B cell (primary cell): Measurements from ENCODE around the gene TENM4. TPM values are rescaled to one million over a fixed set of nuclear protein-coding genes. Genes with fewer than 3 reads are reported as not detected.

Experiments used
- ATAC-seq: fragments of 200-7000 bp; cut with Tn5 transposase; one replicate; pipeline ENCODE4 v1.10.0; 2021; ENCODE audit warnings: low read depth, mild to moderate bottlenecking, moderate number of reproducible peaks, moderate library complexity
- CTCF ChIA-PET: fragments of 350-600 bp; sonication (Branson Sonifier 250); formaldehyde crosslinking; loops from one replicate; lab custom pipeline; 2021; ENCODE audit warnings: antibody characterized with exemption, inconsistent platforms; lab: Charles Lee
- POLR2A ChIA-PET: fragments of 350-600 bp; sonication (Branson Sonifier 250); formaldehyde crosslinking; loops from one replicate; lab custom pipeline; 2021; ENCODE audit warnings: antibody characterized with exemption; lab: Charles Lee
- DNase-seq: peaks from one replicate; pipeline ENCODE4 v3.0.0; 2013
- H2AFZ ChIP-seq: 2 replicates; pipeline ENCODE4 v1.6.1; 2012; ENCODE audit warnings: mild to moderate bottlenecking, low read depth, low read length; ENCODE audit not compliant: insufficient read depth, poor library complexity, severe bottlenecking
- H3K27ac ChIP-seq, 2 donors: 1 replicate in 1 of 2; 2 replicates in 1 of 2; pipeline ENCODE4 v1.5.1; 2012 to 2013; ENCODE audit warnings: low read length in 2 of 2, mild to moderate bottlenecking in 2 of 2, moderate library complexity in 1 of 2
- H3K27me3 ChIP-seq, 4 experiments: fragments of 200-600 bp in 1 of 4; sonication (generic) in 1 of 4; replicated peaks in 1 of 4; 1 replicate in 2 of 4; 2 replicates in 2 of 4; pipeline versions ENCODE4 v1.6.1 to v1.7.0; 2013 to 2016; ENCODE audit warnings: low read length in 3 of 4, mild to moderate bottlenecking in 2 of 4, mixed read lengths in 1 of 4, moderate library complexity in 1 of 4; ENCODE audit not compliant: insufficient read depth in 4 of 4, control insufficient read depth in 3 of 4; ENCODE audit errors: control extremely low read depth in 1 of 4
- H3K36me3 ChIP-seq, 2 experiments: replicated peaks in 1 of 2; 1 replicate in 1 of 2; 2 replicates in 1 of 2; pipeline versions ENCODE4 v1.6.1 to v1.7.1; 2013; ENCODE audit warnings: low read length in 1 of 2; ENCODE audit not compliant: insufficient read depth in 2 of 2, control insufficient read depth in 1 of 2; ENCODE audit errors: control extremely low read depth in 1 of 2, extremely low read depth in 1 of 2
- H3K4me1 ChIP-seq, 2 donors: fragments of 200-600 bp in 1 of 2; sonication (generic) in 1 of 2; 1 replicate in 1 of 2; 2 replicates in 1 of 2; pipeline versions ENCODE4 v1.5.1 to v1.6.1; 2013 to 2017; ENCODE audit warnings: low read length in 2 of 2; ENCODE audit not compliant: control insufficient read depth in 2 of 2, insufficient read depth in 2 of 2
- H3K4me2 ChIP-seq: replicated peaks from 2 replicates; pipeline ENCODE3; 2012; ENCODE audit warnings: mild to moderate bottlenecking, low read depth, low read length; ENCODE audit not compliant: poor library complexity, severe bottlenecking
- H3K4me3 ChIP-seq, 5 experiments: fragments of 200-600 bp in 1 of 5; sonication (generic) in 1 of 5; 1 replicate in 3 of 5; 2 replicates in 2 of 5; pipeline versions ENCODE4 v1.5.1 to v1.7.0; 2011 to 2016; ENCODE audit warnings: low read length in 4 of 5, mild to moderate bottlenecking in 4 of 5, low read depth in 2 of 5, control low read depth in 1 of 5, moderate library complexity in 1 of 5; ENCODE audit not compliant: insufficient read depth in 1 of 5; ENCODE audit errors: control extremely low read depth in 1 of 5, extremely low read depth in 1 of 5
- H3K79me2 ChIP-seq: fragments of 200-600 bp; sonication (generic); one replicate; pipeline ENCODE4 v1.6.0; 2016; ENCODE audit warnings: low read length; ENCODE audit not compliant: control insufficient read depth, insufficient read depth
- H3K9ac ChIP-seq: fragments of 200-600 bp; sonication (generic); 2 replicates; pipeline ENCODE4 v1.6.1; 2017; ENCODE audit warnings: mild to moderate bottlenecking, low read length, moderate library complexity
- H3K9me3 ChIP-seq, 3 donors: one replicate each; pipeline versions ENCODE4 v1.6.1 to v1.7.1; 2013; ENCODE audit warnings: low read length in 2 of 3; ENCODE audit not compliant: control insufficient read depth in 2 of 3, insufficient read depth in 1 of 3; ENCODE audit errors: control extremely low read depth in 1 of 3
- H4K20me1 ChIP-seq: 2 replicates; pipeline ENCODE4 v1.6.0; 2012; ENCODE audit warnings: mild to moderate bottlenecking, low read length; ENCODE audit not compliant: insufficient read depth, control insufficient read depth, poor library complexity, severe bottlenecking
- H3K27ac Mint-ChIP-seq: one replicate; pipeline ENCODE4 v1.8.0; 2021; ENCODE audit warnings: mixed read lengths
- H3K27me3 Mint-ChIP-seq: one replicate; pipeline ENCODE4 v1.8.0; 2021; ENCODE audit warnings: mixed read lengths
- H3K4me1 Mint-ChIP-seq: one replicate; pipeline ENCODE4 v1.8.0; 2021; ENCODE audit warnings: mixed read lengths
- H3K4me3 Mint-ChIP-seq: one replicate; pipeline ENCODE4 v1.8.0; 2021; ENCODE audit warnings: mixed read lengths
- H3K9me3 Mint-ChIP-seq: one replicate; pipeline ENCODE4 v1.8.0; 2022; ENCODE audit warnings: mixed read lengths; ENCODE audit not compliant: insufficient read depth
- EZH2 ChIP-seq: IDR thresholded peaks from 2 replicates; pipeline ENCODE4 v1.6.1; 2012; ENCODE audit warnings: borderline replicate concordance, low read depth, mild to moderate bottlenecking, moderate library complexity, low read length; ENCODE audit not compliant: insufficient read depth, poor library complexity, severe bottlenecking
- WGBS: methylation state at CpG from one replicate; pipeline ENCODE4 v1.1.5; 2013; ENCODE audit warnings: missing lambda C conversion rate; ENCODE audit not compliant: insufficient coverage; 5-methylcytosine and 5-hydroxymethylcytosine counted together
- intact Hi-C: fragments of 100-400 bp; cut with micrococcal nuclease; formaldehyde crosslinking; loops from one replicate; pipeline ENCODE4 v1.10.0; 2022
- polyA plus RNA-seq: library from polyadenylated mRNA; depleted of rRNA; stranded (reverse); fragments of >200 nt; gene quantifications from 2 replicates; pipeline ENCODE4 v1.2.3, GENCODE V29; 2012
- total RNA-seq, 2 donors: library from RNA; stranded (reverse); fragments of 120-200 nt in 1 of 2; gene quantifications; 1 replicate in 1 of 2; 2 replicates in 1 of 2; pipeline versions ENCODE4 v1.2.3 to v1.2.4, GENCODE V29; 2013 to 2022
- TF ChIP-seq, protein P1 (sequence below): fragments of 200-600 bp; IDR thresholded peaks from one replicate; pipeline ENCODE4 v1.8.0; 2022; ENCODE audit warnings: antibody characterized with exemption, mild to moderate bottlenecking

The TENM4 gene
- total and polyA plus RNA-seq, 2 donors (not counting 1 experiment from before 2014, with no cell fraction given), result 0.09 to 5.7 TPM

DNA sequence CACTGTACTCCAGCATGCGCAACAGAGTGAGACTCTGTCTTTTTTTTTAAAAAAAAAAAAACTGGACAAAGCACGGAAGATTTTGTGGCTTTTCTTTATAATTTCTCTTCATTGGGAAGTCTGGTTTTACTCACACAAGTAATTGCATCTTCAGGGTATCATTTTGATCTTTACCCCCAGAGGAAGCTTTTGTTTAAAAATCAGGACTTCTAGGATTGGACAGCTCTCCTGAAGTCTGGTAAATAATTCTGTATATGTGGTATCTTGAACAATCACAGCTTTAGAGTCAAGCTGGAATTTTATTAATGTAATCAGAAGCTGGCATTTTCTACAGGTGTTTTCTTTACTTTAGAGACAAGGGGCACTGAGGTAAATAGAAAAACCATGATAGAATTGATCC lies 658.1 kb downstream of the TENM4 start:
- Histone ChIP-seq H3K4me2 (no peak overlapping the region), H3K4me1 (no peaks in the 10 kb centered on the region), H3K9ac (no peak overlapping the region), H3K4me3 (no peak overlapping the region), H3K9me3 (no peaks in the 10 kb centered on the region), H3K27me3 (peaks cover 0 to 2% (median under 1%) of the 10 kb centered on the region in 4 experiments), H3K27ac (no peak overlapping the region), H2AFZ (no peak overlapping the region), H3K79me2 (no peaks in the 10 kb centered on the region), H4K20me1 (no peaks in the 10 kb centered on the region), H3K36me3 (no peaks in the 10 kb centered on the region)
- Mint-ChIP-seq H3K27me3 (peaks cover 16% of the 10 kb centered on the region), H3K4me3 (no peak overlapping the region), H3K27ac (no peak overlapping the region), H3K9me3 (no peaks in the 10 kb centered on the region), H3K4me1 (no peaks in the 10 kb centered on the region)
- POLR2A ChIA-PET, result no interaction called here
- DNase-seq (no peak), ATAC-seq (no peak)
- CTCF ChIA-PET, result no interaction called here
- intact Hi-C loops, result no loop called here
- no peak for TF ChIP-seq EZH2
- TF ChIP-seq, protein P1, sequence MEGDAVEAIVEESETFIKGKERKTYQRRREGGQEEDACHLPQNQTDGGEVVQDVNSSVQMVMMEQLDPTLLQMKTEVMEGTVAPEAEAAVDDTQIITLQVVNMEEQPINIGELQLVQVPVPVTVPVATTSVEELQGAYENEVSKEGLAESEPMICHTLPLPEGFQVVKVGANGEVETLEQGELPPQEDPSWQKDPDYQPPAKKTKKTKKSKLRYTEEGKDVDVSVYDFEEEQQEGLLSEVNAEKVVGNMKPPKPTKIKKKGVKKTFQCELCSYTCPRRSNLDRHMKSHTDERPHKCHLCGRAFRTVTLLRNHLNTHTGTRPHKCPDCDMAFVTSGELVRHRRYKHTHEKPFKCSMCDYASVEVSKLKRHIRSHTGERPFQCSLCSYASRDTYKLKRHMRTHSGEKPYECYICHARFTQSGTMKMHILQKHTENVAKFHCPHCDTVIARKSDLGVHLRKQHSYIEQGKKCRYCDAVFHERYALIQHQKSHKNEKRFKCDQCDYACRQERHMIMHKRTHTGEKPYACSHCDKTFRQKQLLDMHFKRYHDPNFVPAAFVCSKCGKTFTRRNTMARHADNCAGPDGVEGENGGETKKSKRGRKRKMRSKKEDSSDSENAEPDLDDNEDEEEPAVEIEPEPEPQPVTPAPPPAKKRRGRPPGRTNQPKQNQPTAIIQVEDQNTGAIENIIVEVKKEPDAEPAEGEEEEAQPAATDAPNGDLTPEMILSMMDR, result no peak
- WGBS, result 100% methylated on average over 1 of the region's 2 CpGs

DNA sequence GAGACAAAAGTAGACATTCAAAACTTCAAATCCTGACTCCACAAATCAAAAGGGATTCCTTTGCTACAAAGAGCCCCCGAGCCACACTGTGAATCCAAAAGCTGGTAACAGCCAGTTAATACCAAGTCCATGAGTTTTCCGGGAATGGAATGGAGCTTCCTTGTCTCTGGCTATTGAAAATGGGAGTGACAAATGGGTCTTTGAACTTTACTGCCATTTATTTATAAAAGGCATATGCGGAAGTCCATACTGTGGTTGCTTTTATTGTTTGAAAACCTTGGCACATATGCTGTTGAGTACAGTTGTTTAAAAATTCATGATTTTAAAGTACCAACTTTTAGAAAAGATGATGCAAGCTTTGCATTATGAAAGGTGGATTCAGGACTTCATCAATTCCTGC lies 659.9 kb downstream of the TENM4 start:
- POLR2A ChIA-PET, result no interaction called here
- H3K9me3 Mint-ChIP-seq, result no peaks in the 10 kb centered on the region
- H3K4me3 ChIP-seq, result no peak overlapping the region
- no peak for TF ChIP-seq EZH2
- TF ChIP-seq, protein P1, result no peak
- H3K27me3 Mint-ChIP-seq, result peaks cover 10% of the 10 kb centered on the region
- no peak overlapping the region for H3K9ac ChIP-seq
- intact Hi-C loops, result no loop called here
- no peaks in the 10 kb centered on the region for H3K9me3 ChIP-seq
- H3K79me2 ChIP-seq, result no peaks in the 10 kb centered on the region
- 90% methylated on average over 2 of the region's 3 CpGs for WGBS
- H3K4me2 ChIP-seq, result no peak overlapping the region
- no peaks in the 10 kb centered on the region for H3K4me1 Mint-ChIP-seq
- H4K20me1 ChIP-seq, result no peaks in the 10 kb centered on the region
- DNase-seq (no peak), ATAC-seq (no peak)
- no peak overlapping the region for H3K4me3 Mint-ChIP-seq
- H3K4me1 ChIP-seq, result no peaks in the 10 kb centered on the region
- H3K27me3 ChIP-seq, result no peaks in the 10 kb centered on the region
- H3K27ac ChIP-seq, result no peak overlapping the region
- CTCF ChIA-PET, result no interaction called here
- no peak overlapping the region for H3K27ac Mint-ChIP-seq
- H2AFZ ChIP-seq, result no peak overlapping the region
- H3K36me3 ChIP-seq, result no peaks in the 10 kb centered on the region
